ENCODE measurements around the gene ANKRD13A.
"Not testable (repeated sequence)": the region's sequence is repeated elsewhere in the genome, so short reads cannot be mapped to it uniquely, and the experiment has no call there.

ANKRD13A gene

DNA sequence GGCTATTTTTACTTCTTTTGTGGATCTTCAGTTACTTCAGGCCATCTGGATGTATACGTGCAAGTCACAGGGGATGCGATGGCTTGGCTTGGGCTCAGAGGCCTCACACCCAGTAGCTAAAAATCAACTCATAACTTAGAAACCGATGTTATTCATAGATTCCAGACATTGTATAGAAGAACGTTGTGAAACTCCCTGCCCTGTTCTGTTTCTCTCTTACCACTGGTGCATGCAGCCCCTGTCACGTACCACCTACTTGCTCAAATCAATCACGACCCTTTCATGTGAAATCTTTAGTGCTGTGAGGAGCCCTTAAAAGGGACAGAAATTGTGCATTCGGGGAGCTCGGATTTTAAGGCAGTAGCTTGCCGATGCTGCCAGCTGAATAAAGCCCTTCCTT is 50.4 kb downstream of the ANKRD13A start:
- not testable (repeated sequence) for DNase-seq

DNA sequence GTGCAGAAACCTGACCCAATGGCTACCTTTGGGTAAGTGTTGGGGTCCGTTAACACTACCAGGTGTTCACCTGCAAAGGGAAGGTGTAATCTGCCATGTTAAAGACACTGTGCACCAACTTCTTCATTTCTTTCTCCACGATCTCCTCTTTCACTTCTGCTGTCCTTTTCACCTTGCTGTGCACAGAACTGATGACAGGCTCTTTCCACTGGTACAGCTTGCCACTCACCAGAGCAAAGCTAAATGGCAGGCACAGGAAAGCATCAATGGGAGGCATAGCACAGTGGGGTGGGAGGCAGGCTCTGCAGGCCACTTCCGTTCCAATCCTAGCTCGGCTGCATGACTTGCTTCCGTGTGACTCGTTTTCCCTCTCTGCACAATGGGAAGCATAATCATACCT is 51.7 kb downstream of the ANKRD13A start:
- DNase-seq, result no peak

DNA sequence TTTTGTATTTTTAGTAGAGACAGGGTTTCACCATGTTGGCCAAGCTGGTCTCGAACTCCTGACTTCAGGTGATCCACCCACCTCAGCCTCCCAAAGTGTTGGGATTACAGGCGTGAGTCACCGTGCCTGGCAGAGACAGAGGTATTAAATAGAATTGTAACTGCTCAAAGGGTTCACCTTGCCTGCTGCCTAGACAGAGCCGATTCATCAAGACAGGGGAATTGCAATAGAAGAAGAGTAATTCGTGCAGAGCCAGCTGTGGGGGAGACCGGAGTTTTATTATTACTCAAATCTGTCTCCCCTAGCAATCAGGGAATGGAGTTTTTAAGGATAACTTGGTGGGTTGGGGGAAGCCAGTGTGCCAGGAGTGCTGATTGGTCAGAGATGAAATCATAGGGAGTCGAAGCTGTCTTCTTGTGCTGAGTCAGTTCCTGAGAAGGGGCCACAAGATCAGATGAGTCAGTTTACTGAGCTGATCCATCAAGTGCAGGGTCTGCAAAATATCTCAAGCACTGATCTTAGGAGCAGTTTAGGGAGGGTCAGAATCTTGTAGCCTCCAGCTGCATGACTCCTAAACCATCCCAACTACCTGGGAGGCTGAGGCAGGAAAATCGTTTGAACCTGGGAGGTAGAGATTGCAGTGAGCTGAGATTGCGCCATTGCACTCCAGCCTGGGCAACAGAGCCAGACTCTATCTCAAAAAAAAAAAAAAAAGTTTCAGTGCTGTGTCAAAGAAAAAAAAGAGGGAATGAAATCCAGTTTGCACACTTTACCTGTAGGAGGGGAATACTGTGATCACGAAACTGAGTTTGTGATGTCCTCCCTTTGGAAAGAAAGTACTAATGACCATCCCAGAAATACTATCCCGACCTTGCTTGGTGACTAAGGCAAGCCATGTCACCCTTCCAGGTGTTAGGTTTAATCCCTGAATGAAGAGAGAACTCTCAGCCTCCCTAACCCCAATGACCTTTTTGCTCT is 56.4 kb downstream of the ANKRD13A start:
- DNase-seq, result not testable (repeated sequence)

DNA sequence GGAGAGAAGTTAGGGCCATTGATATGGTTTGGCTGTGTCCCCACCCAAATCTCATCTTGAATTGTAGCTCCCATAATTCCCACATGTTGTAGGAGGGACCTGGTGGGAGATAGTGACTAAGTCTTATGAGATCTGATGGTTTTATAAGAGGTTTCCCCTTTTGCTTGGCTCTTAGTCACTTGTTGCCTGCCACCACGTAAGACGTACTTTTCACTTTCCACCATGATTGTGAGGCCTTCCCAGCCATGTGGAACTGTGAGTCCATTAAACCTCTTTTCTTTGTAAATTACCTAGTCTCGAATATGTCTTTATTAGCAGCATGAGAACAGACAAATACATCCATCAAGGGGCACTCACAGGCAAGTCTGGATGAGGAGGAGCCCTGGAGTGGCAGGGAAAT is 57.4 kb downstream of the ANKRD13A start:
- DNase-seq, result not testable (repeated sequence)

DNA sequence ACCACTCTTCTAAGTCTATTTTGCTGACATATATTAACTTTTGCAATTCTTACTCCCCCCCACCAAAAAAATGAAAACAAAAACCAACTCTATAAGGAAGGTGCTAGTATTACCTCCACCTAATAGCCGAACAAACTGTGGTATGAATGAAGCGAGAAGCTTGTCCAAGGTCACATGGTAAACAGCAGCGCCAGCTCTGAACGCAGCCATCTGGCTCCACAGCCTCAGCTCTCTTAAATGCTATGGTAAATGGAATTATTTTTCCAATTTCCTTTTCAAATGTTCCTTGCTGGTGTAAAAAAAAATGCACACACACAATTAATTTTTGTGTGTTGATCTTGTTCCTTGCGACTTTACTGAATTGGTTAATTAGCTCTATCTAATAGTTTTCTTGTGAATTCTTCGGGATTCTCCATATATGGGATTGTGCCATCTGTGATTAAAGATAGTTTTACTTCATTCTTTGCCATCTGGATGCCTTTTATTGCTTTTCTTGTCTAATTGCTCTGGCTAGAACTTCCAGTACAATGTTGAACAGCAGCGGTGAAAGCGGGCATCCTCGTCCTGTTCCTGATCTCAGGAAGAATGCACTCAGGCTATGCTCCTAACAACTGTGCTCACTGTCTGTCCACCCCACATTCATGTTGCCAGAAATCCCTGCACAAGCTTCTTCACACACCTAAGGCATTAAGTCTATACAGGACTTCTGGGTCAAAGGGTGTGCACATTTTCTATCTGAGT is 59.8 kb downstream of the ANKRD13A start:
- no peak for DNase-seq

DNA sequence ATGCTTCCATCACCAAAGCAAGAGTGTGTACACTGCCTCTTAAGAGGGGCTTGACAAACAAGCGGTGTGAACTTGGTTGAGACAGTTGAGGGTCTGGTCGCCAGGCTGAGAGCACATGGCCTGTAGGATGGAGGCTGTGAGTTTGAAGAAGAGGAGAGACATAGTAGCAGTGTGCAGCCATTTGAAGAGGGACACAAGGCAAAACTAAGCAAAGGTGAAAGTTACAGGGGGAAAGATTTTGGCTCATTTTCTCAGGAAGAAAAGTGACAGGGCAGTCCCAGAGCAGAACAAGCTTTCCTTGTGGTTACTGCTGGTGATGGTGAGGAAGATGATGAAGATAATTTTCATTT is 60.4 kb downstream of the ANKRD13A start:
- no peak for DNase-seq

DNA sequence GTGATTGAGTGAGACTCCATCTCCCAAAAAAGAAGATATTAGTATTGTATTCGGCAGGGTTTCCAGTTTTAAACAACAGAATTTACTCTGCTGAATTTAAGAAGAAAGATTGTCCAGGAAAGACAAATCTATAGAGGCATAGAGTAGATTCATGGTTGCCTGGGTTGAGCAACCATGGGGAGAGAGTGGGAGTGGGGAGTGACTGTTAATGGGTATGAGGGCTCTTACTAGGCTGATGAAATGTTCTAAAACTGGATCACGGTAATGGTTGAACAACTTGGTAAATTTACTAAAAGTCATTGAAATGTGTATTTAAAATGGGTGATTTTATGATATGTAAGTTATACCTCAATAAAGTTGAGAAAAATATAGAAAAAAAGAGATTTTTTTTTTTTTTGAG is 63.0 kb downstream of the ANKRD13A start:
- DNase-seq, result no peak

DNA sequence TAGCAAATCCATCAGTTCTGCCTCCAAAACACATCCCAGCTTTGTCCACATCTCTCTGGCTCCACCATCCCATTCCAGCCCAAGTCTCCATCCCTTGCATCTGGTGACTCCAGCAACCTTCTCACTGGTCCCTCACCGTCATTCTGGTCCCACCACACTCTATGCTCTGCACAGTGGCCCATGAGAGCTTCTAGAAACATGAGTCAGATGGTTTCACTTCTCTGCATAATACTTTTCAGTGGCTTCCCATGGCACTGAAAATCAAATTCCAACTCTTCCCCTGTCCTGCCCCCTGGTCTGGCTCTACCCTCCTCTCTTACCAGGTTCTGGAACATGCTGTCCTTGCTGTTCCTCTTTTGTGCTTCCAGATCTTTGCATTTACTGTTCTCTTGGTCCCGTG is 66.3 kb downstream of the ANKRD13A start:
- no peak for DNase-seq

DNA sequence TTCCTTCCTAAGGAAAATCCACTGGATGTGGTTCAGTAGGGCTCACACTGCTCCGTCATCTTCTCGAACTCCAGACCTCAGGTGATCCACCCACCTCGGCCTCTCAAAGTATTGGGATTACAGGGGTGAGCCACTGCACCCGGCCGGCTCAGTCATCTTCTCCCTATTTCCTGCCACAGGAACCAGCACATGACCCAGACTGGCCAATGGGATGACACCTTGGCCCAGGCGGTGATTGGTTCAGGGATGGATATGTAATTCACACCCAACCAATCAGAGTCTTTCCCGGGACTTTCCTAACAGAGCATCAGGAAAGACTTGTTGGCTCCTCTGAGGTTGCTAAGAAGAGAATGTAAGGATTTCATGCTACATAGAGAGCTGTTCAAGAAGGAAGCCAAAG is 68.3 kb downstream of the ANKRD13A start:
- no peak for DNase-seq

DNA sequence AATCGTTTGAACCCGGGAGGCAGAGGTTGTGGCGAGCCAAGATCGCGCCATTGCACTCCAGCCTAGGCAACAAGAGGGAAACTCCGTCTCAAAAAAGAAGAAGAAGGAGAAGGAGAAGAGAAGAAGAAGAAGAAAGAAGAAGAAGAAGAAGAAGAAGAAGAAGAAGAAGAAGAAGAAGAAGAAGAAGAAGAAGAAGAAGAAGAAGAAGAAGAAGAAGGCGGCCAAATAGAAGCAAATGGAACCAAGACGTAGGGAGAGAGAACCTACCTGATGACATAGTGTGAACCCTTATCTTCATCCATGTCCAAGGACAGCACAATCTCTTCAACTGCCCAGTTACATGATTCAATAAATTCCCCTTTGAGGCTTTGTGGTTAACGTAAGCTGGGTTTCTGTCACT is 68.9 kb downstream of the ANKRD13A start:
- DNase-seq, result not testable (repeated sequence)

DNA sequence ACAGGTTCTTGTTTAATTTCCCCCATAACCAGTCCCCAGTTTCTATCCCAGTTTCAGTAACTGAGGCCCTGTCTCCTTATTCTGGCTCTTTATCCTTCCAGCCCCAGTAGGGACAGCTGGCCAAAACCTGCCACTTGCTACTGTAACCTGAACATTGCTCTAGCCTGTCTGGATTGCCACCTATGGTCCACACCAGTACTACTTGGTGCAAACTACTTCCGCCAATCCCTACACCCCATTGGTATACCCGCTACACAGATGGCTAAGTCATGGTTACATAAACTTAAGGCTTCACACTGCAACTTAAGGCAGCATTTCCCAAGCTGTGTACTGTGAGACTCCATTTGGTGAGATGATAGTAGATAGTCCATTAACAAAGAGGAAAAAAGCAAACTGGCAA is 69.4 kb downstream of the ANKRD13A start:
- DNase-seq, result no peak

DNA sequence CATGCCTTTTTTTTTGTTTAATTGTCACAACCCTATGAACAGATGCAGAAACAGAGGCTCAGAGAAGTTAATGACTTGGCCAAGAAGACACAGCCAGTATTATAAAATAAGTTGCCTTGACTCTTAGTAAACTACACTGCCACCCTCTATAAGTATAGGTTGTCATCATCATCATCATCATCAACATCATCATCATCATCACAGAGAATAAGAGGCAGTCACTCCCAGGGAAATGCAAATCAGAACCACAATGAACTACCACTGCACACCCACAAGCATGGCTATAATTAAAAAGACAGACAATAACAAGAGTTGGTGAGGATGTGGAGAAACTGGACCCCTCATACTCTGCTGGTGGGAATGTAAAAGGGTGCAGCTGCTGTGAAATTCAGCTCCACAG is 72.3 kb downstream of the ANKRD13A start:
- no peak for DNase-seq

DNA sequence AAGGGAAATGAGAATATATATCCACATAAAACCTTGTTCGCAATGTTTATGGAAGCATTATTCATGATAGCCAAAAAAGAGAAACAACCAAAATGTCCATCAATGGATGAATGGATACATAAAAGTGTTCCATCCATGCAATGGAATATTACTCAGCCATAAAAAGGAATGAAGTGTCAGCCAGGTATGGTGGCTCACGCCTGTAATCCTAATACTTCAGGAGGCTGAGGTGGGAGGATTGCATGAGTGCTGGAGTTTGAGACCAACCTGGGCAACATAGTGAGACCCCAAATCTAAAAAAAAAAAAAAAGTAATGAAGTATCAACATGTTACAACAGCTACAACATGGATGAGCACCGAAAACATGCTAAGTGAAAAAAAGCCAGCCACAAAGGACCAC is 72.7 kb downstream of the ANKRD13A start:
- no peak for DNase-seq

DNA sequence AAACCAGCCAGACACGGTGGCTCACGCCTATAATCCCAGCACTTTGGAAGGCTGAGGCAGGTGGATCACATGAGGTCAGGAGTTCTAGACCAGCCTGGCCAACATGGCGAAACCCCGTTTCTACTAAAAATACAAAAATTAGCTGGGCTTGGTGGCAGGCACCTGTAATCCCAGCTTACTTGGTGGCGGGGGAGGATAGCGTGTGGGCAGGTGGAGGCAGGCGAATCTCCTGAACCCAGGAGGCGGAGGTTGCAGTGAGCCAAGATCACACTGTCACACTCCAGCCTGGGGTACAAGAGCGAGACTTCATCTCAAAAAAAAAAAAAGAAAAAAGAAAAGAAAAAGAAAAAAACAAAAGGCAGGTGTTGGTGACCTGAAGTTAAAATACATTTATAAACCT is 73.4 kb downstream of the ANKRD13A start:
- DNase-seq, result not testable (repeated sequence)

DNA sequence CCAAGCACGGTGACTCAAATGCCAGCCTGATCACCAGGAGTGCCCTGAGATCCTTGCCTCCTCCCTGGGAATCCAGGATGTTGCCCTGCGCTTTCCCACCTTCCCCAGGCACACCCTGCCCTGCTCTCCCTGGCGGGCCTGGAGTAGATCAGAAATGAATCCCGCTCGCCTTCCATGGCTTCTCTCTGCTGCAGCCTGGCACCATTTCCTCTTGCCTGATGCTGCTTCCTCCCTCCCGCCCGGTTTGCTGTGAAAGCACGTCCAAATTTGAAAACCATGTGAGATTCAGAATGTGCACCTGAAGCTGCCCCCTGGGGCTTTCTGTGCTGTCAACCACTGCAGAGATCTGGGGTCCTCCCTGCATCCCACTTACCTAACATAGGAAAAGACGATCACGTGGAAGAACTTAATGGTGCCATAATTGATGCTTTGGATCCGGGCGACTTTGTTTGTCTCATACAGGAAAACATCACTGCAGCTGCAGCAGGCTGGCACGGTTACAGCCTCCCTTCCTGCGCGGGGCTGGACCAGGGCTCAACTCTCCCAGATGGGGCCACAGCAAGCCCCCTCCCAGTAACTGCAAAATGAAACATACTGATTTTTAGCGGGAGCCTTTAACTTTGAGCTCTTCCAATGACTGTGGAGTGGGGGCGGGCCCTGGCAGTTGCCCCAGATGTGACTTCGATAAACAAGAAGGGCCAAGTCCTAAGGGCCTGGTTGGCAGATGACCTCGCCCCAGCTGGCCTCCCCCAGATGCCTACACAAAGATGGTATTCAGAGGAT is 74.0 kb downstream of the ANKRD13A start:
- DNase-seq, result peak; percentile 31

DNA sequence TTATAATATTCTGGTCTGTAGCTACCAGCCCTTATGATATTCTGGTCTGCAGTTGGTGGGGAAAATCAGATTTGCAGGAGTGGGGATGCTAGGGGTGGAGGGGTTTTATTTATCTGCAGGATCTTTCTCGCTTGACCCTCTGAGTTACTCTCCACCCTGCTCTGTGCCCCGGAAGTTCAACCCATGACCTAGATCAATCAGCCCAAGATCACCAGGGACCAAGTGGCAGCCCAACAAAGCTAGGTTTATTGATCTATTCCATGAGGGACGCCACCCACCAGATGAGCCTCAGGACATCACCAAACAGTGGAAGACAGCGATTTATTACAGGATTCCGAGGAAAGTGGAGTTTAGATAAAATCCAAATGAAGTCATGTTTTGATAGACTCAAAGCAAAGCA is 74.9 kb downstream of the ANKRD13A start:
- DNase-seq, result no peak

DNA sequence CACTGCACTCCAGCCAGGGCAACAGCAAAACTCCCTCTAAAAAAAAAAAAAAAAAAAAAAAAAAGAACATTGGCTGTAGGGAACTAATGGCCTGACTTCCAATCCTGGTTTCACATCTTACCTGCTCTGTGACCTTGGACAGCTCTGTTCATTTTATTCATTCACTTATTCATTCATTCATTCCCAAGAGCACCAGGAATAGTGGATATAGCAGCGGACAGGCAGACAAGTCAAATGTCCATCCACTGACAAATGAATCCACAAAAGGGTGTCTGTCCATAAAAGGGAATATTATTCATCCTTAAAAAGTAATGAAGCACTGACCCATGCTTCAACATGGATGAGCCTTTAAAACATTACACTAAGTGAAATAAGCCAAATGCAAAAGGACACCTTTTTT is 76.7 kb downstream of the ANKRD13A start:
- no peak for DNase-seq

DNA sequence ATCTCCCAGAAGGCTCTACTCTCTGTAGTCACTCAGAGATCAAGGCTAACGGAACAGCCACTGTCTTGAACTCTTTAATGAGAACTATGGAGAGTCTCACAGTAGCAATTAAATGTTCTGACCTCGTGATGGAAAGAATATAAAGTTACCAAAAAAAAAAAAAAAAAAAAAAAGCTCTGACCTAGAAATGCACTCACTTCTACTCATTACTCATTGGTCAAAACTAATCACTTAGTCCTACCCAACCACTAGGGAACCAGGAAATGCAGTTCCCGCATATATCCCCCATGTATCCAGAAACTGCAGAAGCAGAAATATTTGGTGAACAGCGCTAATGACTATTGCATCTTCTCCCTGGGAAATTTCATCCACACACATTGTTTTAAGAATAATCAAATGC is 78.6 kb downstream of the ANKRD13A start:
- no peak for DNase-seq

DNA sequence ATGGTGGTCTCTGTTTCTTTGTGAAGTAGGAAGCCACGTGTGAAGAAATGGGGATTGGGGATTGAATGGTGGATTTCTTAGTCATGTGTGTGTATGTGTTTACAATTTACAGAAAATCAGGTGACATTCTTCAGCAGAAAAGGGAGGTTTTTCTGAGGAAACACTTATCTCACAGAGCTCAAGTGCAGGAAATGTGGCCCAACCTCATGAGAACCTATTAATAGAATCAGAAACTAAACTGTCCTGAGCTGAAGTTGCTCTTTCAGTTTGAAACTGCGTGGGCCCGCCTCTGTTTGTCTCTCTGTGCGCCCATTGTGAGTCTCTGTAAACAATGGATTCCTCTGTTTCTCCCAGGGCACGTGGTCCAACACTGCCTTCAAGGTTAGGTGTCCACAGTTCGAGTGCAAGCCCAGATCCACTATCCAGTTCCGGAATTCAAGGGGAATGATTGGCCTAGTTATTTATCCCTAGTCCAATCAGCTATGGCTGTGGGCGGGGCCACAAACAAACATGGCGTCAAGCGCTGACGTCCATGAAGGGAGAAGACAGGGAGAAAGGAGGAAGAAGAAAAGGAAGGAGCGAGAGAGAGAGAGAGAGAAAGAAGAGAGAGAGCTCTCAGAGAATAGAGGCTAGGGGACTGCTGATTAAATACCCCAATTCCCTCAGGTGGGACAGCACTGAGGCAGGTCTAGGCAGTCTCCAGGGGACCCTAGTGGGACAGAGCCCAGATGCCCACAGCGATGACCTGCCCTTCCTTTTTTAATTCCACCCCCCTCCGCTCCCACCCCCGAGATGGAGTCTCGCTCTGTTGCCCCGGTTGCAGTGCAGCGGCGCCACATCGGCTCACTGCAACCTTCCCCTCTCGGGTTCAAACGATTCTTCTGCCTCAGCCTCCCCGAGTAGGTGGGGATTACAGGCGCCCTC is 80.5 kb downstream of the ANKRD13A start:
- no peak for DNase-seq

DNA sequence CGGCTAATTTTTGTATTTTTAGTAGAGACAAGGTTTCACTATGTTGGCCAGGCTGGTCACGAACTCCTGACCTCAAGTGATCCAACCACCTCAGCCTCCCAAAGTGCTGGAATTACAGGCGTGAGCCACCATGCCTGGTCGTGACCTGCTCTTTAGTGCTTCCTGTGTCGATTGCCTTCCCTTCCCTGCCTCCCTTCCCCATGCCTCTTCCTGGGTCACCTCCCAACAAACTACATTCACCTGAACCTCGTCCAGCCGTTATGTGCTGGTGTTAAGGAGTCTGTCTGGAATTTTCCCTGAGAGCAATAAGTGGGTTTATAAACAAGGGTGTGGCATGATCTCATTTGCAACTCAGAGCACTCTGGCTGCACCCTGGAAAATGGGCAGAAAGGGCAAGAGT is 81.2 kb downstream of the ANKRD13A start:
- no peak for DNase-seq

DNA sequence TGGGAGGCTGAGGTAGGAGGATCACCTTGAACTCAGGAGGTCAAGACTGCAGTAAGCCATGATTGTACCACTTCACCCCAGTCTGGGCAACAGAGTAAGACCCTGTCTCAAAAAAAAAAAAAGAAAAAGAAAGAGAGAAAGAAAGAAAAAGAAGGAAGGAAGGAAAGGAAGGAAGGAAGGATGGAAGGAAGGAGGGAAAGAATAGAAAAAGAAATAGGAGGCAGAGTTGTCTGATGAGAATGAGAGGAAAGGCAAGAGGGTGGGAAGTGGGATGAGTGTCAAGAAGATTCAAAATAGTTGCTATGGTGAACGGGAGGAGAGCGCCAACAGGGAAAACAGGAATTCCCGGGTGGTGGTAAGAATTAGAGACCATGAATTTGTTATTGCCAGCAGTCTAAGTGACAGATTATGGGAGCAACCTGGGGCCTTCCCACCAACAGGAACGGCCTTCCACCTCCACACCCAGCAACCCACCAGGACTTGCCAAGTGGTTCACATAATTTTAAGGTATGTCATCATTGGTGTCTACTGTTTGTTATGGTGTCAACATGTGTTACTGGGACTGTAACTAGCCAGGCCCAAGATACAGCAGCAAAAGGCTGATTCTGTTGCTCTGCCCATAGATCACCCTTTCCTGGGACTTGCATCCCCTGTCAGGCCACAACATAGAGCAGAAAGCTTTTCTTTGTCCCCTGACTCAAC is 85.2 kb downstream of the ANKRD13A start:
- no peak for DNase-seq

DNA sequence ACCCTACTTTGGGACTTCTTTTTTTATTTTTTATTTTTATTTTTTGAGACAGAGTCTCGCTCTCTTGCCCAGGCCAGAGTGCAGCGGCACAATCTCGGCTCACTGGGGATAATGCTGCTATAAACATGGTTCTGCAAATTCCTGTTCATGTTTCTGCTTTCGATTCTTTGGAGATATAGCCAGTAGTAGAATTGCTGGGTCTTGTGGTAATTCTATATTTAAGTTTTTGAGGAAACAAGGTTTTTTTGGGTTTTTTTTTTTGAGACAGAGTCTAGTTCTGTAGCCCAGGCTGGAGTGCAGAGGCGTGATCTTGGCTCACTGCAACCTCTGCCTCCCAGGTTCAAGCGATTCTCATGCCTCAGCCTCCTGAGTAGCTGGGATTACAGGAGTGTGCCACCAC is 89.0 kb downstream of the ANKRD13A start:
- not testable (repeated sequence) for DNase-seq
